ENCODE data around the gene CFLAR.
"Not testable (repeated sequence)": the region's sequence is repeated elsewhere in the genome, so short reads cannot be mapped to it uniquely, and the experiment has no call there.

Gene CFLAR

DNA sequence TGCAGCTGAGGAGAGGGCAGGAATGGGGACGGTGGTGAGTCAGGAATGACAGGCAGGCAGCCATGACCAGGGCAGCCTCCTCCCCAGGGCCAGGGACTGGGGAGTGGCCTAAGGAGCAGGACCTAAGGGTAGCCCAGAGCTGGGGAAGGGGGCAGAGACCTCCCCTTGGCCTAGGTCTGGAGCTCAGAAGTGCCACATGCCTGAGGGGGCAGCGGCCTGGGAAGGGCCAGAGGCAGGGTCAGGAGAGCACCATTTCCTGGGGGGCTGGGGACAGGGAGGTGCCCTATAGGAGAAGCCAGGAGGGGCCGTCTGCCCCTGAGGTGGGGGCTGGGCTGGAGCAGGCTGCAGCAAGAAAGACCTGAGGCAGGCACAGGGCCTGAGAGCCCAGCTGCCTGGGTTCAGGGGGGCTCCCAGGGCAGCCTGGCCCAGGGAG, 20.9 kb downstream of the CFLAR start:
- Histone ChIP-seq H3K9ac (ENCODE audit: low read length) (no peak overlapping the region), H3K36me3 (ENCODE audit: control insufficient read depth, insufficient read depth, low read length) (peaks cover 23% of the 10 kb centered on the region), H3K4me3 (ENCODE audit: low read depth, low read length) (no peak overlapping the region), H3K27me3 (ENCODE audit: control insufficient read depth, insufficient read depth, low read length) (no peaks in the 10 kb centered on the region), H3K27ac (ENCODE audit: low read depth, low read length) (no peak overlapping the region), H3K9me3 (ENCODE audit: control insufficient read depth, insufficient read depth, low read depth, low read length) (no peaks in the 10 kb centered on the region), H3K4me1 (ENCODE audit: control insufficient read depth, insufficient read depth, low read length) (peaks cover 19% of the 10 kb centered on the region)

DNA sequence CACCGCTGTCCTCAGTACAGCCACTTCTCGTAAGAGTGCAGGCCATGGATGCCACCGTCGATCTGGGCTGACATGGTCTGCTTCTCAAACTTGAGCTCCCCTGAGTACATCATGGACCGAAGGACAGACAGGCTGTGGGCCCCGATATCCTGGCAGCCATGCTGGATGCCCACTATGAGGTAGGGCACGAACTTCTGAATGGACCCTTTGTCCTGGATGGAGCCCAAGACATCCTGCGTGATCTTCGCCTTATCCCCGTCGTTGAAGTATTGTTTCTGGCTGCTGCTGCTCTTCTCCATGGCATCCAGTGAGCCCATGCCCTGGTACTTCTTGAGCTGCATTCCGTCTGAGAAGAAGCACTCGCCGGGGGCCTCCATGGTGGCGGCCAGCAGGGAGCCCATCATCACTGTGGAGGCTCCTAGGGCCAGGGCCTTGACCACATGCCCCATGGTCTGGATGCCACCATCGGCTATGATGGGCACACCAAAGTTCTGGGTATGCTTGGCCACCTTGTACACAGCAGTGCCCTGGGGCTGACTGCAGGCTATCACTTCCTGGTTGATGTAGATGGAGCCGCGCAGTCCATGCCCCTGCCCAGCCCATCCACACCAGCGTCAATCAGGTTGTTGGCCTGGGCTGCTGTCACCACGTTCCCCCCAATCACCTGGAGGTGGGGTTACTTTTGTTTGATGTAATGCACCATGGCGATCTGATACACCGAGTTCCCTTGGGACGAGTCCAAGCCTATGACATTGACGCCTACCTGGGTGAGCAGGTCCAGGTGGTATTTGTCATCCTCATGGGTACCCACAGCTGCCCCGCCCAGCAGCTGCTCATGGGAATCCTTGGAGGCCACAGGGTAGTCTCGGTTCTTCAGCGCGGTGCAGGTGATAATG, 21.8 kb downstream of the CFLAR start:
- Histone ChIP-seq H3K4me1 (ENCODE audit: control insufficient read depth, insufficient read depth, low read length) (peaks cover 15% of the 10 kb centered on the region), H3K27me3 (ENCODE audit: control insufficient read depth, insufficient read depth, low read length) (no peaks in the 10 kb centered on the region), H3K9ac (ENCODE audit: low read length) (no peak overlapping the region), H3K27ac (ENCODE audit: low read depth, low read length) (no peak overlapping the region), H3K9me3 (ENCODE audit: control insufficient read depth, insufficient read depth, low read depth, low read length) (no peaks in the 10 kb centered on the region), H3K36me3 (ENCODE audit: control insufficient read depth, insufficient read depth, low read length) (peaks cover 23% of the 10 kb centered on the region), H3K4me3 (ENCODE audit: low read depth, low read length) (no peak overlapping the region)

DNA sequence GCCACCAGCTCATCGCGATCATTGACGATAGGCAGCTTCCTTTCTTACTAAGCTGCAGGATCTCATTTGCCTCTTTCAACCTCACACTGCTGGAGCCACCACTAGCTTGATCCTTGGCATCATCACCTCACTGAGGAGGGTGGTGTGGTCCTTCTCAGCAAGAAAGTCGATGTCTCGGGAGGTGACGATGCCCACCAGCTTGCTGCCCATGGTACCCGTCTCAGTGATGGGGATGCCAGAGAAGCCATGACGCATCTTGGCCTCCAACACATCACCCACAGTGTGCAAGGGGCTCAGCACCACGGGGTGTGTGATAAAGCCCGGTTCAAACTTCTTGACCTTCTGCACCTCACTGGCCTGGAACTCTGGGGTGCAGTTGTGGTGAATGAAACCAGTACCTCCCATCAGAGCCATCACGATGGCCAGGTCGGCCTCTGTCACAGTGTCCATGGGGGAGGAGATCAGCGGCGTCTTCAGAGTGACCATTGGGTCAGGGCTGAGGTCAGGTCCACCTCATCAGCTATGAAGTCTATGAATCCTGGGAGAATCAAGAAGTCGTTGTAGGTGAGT, 22.5 kb downstream of the CFLAR start:
- Histone ChIP-seq H3K36me3 (ENCODE audit: control insufficient read depth, insufficient read depth, low read length) (peaks cover 19% of the 10 kb centered on the region), H3K4me1 (ENCODE audit: control insufficient read depth, insufficient read depth, low read length) (peaks cover 15% of the 10 kb centered on the region), H3K9ac (ENCODE audit: low read length) (peak overlapping the region; percentile 36), H3K9me3 (ENCODE audit: control insufficient read depth, insufficient read depth, low read depth, low read length) (no peaks in the 10 kb centered on the region), H3K27ac (ENCODE audit: low read depth, low read length) (no peak overlapping the region), H3K27me3 (ENCODE audit: control insufficient read depth, insufficient read depth, low read length) (no peaks in the 10 kb centered on the region), H3K4me3 (ENCODE audit: low read depth, low read length) (no peak overlapping the region)

DNA sequence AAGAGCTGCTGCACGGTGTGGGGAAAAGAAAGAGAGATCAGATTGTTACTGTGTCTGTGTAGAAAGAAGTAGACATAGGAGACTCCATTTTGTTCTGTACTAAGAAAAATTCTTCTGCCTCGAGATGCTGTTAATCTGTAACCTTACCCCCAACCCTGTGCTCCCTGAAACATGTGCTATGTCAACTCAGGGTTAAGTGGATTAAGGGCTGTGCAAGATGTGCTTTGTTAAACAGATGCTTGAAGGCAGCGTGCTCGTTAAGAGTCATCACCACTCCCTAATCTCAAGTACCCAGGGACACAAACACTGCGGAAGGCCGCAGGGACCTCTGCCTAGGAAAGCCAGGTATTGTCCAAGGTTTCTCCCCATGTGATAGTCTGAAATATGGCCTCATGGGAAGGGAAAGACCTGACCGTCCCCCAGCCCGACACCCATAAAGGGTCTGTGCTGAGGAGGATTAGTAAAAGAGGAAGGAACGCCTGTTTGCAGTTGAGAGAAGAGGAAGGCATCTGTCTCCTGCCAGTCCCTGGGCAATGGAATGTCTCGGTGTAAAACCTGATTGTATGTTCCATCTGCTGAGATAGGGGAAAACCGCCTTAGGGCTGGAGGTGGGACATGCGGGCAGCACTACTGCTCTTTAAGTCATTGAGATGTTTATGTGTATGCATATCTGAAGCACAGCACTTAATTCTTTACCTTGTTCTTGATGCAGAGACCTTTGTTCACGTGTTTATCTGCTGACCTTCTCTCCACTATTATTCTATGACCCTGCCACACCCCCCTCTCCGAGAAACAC, 23.2 kb downstream of the CFLAR start:
- H3K9me3 ChIP-seq (ENCODE audit: control insufficient read depth, insufficient read depth, low read depth, low read length); H3K27me3 ChIP-seq (ENCODE audit: control insufficient read depth, insufficient read depth, low read length); H3K27ac ChIP-seq (ENCODE audit: low read depth, low read length): not testable (repeated sequence)
- peak overlapping the region; percentile 48 for H3K4me3 ChIP-seq (ENCODE audit: low read depth, low read length)
- peaks cover 15% of the 10 kb centered on the region for H3K4me1 ChIP-seq (ENCODE audit: control insufficient read depth, insufficient read depth, low read length)
- H3K9ac ChIP-seq (ENCODE audit: low read length) = peak overlapping the region; percentile 65
- peaks cover 19% of the 10 kb centered on the region for H3K36me3 ChIP-seq (ENCODE audit: control insufficient read depth, insufficient read depth, low read length)

DNA sequence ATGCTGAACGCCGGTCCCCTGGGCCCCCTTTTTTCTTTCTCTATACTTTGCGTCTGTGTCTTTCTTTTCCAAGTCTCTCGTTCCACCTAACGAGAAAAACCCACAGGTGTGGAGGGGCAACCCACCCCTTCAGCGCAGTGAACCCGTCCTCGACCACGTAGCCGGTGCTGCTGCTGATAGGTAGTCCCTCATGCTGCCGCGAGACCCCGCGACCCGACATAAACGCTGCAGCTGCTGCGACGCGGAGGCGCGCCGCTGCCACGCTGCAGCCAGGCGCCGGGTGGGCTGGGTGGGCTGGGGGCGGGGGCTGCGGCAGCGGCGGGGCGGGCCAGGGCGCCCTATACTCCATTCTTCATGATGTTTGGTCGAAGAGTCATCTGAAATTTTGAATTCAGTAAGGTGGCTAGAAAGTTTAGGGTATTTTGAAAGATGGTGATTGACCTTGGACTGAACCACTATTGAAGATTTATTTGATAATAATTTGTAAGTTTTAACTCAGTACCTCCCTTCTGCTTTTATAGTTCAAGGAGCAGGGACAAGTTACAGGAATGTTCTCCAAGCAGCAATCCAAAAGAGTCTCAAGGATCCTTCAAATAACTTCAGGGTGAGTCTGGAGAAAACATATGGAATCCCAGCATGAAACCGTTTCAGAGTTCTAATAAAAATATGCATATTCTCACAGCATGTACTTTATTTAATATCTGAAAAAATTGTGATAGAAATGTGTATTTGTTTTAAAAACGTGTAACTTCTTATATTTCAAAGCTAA, 24.1 kb downstream of the CFLAR start:
- H3K36me3 ChIP-seq (ENCODE audit: control insufficient read depth, insufficient read depth, low read length) = peaks cover 19% of the 10 kb centered on the region
- H3K4me3 ChIP-seq (ENCODE audit: low read depth, low read length) = peak overlapping the region; percentile 48
- H3K27ac ChIP-seq (ENCODE audit: low read depth, low read length) = no peak overlapping the region; the same call in 1 of the 2 replicates
- H3K27me3 ChIP-seq (ENCODE audit: control insufficient read depth, insufficient read depth, low read length) = no peaks in the 10 kb centered on the region
- H3K9ac ChIP-seq (ENCODE audit: low read length) = peak overlapping the region; percentile 65
- H3K4me1 ChIP-seq (ENCODE audit: control insufficient read depth, insufficient read depth, low read length) = peaks cover 15% of the 10 kb centered on the region
- no peaks in the 10 kb centered on the region for H3K9me3 ChIP-seq (ENCODE audit: control insufficient read depth, insufficient read depth, low read depth, low read length)

DNA sequence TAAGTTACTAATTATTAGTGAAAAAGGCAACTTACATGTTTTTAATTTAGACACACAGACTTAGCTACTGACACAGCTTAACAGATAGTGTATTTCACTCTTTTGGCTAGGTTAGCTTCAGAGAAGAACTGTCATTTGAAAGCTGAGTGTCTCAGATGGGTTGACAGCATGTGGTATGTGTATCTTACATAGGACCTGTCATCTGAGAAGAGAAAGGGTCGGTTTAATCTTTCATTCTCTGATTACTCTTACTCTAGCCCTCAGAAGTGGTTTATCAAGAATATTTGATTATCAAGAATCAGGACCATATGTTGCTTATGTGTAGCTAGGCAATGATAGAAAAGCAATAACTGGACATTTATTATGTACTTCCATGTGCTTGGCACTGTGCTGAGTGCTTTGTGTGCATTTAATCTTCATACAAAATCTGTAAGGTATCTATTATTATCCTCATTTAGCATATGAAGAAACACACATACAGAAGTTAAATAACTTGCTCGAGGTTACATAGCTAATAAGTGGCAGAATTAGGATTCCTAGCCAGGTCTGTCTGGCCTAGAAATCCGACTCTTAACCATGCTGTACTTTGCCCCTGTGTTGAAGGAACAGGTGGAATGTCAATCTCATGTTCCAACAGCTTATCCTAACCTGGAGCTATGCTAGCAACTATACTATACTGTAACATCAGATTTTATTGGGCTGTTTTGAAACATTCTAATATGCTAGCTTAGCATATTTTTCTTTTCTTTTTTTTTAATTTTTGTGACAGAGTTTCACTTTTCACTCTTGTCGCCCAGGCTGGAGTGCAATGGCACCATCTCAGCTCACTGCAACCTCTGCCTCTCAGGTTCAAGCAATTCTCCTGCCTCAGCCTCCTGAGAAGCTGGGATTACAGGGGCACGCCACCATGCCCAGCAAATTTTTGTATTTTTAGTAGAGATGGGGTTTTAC, 28.4 kb downstream of the CFLAR start:
- Histone ChIP-seq H3K9ac (ENCODE audit: low read length) (no peak overlapping the region), H3K4me3 (ENCODE audit: low read depth, low read length) (no peak overlapping the region), H3K4me1 (ENCODE audit: control insufficient read depth, insufficient read depth, low read length) (peaks cover 15% of the 10 kb centered on the region), H3K27ac (ENCODE audit: low read depth, low read length) (no peak overlapping the region), H3K36me3 (ENCODE audit: control insufficient read depth, insufficient read depth, low read length) (no peaks in the 10 kb centered on the region), H3K9me3 (ENCODE audit: control insufficient read depth, insufficient read depth, low read depth, low read length) (no peaks in the 10 kb centered on the region), H3K27me3 (ENCODE audit: control insufficient read depth, insufficient read depth, low read length) (no peaks in the 10 kb centered on the region)

DNA sequence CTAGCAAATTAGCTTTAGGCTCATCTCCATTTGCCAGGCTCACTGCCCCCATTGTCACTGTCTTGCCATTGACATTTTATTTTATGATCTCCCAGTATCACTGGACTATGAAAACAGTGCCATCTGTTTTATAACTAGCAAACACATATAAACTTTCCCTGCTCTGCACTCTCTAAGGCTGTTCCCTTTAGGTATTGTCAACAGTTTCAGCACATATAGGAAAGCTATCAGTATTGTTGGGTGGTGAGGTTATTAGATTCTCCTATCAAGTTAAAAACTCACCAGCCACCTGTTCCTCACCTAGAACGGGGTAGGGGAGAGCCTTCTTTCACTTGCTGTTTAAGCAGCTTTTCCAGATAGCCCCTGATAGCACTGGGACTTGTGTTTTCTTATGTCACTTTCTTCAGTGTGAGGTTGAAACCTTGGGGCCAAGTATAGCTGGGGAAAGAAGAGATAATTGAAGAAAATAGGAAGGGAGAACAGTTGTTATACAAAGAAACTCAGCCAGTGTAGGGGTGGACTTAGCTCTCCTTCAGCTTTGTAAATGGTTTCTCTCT, 32.5 kb downstream of the CFLAR start:
- peaks cover 22% of the 10 kb centered on the region for H3K4me1 ChIP-seq (ENCODE audit: control insufficient read depth, insufficient read depth, low read length)
- H3K27me3 ChIP-seq (ENCODE audit: control insufficient read depth, insufficient read depth, low read length) = no peaks in the 10 kb centered on the region
- H3K4me3 ChIP-seq (ENCODE audit: low read depth, low read length) = no peak overlapping the region
- H3K9ac ChIP-seq (ENCODE audit: low read length) = no peak overlapping the region
- H3K9me3 ChIP-seq (ENCODE audit: control insufficient read depth, insufficient read depth, low read depth, low read length) = no peaks in the 10 kb centered on the region
- H3K27ac ChIP-seq (ENCODE audit: low read depth, low read length) = no peak overlapping the region
- H3K36me3 ChIP-seq (ENCODE audit: control insufficient read depth, insufficient read depth, low read length) = no peaks in the 10 kb centered on the region

DNA sequence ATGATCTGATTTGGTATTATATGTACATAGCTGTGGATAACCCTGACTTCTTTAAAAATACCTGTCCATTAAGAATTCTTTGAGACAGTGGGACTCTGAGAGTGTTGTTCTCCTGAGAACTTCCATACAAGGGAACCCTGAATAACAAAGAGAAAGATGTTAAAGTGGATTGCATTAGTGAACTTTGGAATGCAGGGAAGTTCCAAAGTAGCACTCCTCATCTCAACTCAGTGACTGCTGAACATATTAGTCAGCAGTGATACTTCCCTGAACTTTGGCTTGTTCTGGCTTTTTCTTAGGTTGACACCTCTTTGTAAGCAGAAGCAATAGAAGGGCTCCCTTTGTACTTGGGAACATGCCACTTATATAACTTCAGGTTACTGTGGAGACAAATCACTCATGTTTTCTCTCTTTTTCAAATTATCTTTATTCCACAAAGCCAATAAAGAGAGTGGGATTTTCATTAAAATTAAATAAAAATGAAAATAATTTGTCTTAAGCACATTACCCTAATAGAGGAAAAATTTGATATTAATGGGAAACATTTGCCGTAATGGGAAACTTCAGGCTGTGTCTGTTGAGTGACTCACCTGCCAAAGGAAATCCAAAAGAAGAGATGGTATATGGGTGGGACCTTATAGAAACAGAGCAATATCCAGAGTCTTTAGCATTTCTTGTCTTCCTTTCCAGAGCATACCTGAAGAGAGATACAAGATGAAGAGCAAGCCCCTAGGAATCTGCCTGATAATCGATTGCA, 33.3 kb downstream of the CFLAR start:
- H3K4me3 ChIP-seq (ENCODE audit: low read depth, low read length) = no peak overlapping the region
- H3K27me3 ChIP-seq (ENCODE audit: control insufficient read depth, insufficient read depth, low read length) = no peaks in the 10 kb centered on the region
- no peaks in the 10 kb centered on the region for H3K36me3 ChIP-seq (ENCODE audit: control insufficient read depth, insufficient read depth, low read length)
- no peaks in the 10 kb centered on the region for H3K9me3 ChIP-seq (ENCODE audit: control insufficient read depth, insufficient read depth, low read depth, low read length)
- H3K9ac ChIP-seq (ENCODE audit: low read length) = no peak overlapping the region
- H3K27ac ChIP-seq (ENCODE audit: low read depth, low read length) = no peak overlapping the region
- peaks cover 22% of the 10 kb centered on the region for H3K4me1 ChIP-seq (ENCODE audit: control insufficient read depth, insufficient read depth, low read length)

DNA sequence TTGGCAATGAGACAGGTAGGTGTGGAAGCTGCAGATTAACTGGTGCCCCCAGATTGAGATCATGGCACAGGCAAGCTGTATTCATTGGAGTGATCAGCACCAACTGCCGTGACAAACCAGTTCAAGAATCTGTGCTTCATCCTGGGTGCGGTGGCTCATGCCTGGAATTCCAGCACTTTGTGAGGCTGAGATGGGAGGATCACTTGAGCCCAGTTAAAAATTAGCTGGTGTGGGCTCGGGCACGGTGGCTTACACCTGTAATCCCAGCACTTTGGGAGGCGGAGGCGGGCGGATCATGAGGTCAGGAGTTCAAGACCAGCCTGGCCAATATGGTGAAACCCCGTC, 33.8 kb downstream of the CFLAR start:
- H3K9ac ChIP-seq (ENCODE audit: low read length); H3K27me3 ChIP-seq (ENCODE audit: control insufficient read depth, insufficient read depth, low read length); H3K27ac ChIP-seq (ENCODE audit: low read depth, low read length); H3K36me3 ChIP-seq (ENCODE audit: control insufficient read depth, insufficient read depth, low read length); H3K4me3 ChIP-seq (ENCODE audit: low read depth, low read length); H3K9me3 ChIP-seq (ENCODE audit: control insufficient read depth, insufficient read depth, low read depth, low read length): not testable (repeated sequence)
- peaks cover 22% of the 10 kb centered on the region for H3K4me1 ChIP-seq (ENCODE audit: control insufficient read depth, insufficient read depth, low read length)

Data from HUES6 (cell line).